NCI-H2081 treated with DMSO at 0.1 percent for 48 hours (cell line): Measurements from ENCODE around the gene ADAMTS12.
"Not testable (repeated sequence)": the region's sequence is repeated elsewhere in the genome, so short reads cannot be mapped to it uniquely, and the experiment has no call there.

Experiments
- DNase-seq: peaks from one replicate; lab custom pipeline; 2025; lab: John Stamatoyannopoulos, UW

The ADAMTS12 gene, protein sequence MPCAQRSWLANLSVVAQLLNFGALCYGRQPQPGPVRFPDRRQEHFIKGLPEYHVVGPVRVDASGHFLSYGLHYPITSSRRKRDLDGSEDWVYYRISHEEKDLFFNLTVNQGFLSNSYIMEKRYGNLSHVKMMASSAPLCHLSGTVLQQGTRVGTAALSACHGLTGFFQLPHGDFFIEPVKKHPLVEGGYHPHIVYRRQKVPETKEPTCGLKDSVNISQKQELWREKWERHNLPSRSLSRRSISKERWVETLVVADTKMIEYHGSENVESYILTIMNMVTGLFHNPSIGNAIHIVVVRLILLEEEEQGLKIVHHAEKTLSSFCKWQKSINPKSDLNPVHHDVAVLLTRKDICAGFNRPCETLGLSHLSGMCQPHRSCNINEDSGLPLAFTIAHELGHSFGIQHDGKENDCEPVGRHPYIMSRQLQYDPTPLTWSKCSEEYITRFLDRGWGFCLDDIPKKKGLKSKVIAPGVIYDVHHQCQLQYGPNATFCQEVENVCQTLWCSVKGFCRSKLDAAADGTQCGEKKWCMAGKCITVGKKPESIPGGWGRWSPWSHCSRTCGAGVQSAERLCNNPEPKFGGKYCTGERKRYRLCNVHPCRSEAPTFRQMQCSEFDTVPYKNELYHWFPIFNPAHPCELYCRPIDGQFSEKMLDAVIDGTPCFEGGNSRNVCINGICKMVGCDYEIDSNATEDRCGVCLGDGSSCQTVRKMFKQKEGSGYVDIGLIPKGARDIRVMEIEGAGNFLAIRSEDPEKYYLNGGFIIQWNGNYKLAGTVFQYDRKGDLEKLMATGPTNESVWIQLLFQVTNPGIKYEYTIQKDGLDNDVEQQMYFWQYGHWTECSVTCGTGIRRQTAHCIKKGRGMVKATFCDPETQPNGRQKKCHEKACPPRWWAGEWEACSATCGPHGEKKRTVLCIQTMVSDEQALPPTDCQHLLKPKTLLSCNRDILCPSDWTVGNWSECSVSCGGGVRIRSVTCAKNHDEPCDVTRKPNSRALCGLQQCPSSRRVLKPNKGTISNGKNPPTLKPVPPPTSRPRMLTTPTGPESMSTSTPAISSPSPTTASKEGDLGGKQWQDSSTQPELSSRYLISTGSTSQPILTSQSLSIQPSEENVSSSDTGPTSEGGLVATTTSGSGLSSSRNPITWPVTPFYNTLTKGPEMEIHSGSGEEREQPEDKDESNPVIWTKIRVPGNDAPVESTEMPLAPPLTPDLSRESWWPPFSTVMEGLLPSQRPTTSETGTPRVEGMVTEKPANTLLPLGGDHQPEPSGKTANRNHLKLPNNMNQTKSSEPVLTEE (N-terminal part only)

DNA sequence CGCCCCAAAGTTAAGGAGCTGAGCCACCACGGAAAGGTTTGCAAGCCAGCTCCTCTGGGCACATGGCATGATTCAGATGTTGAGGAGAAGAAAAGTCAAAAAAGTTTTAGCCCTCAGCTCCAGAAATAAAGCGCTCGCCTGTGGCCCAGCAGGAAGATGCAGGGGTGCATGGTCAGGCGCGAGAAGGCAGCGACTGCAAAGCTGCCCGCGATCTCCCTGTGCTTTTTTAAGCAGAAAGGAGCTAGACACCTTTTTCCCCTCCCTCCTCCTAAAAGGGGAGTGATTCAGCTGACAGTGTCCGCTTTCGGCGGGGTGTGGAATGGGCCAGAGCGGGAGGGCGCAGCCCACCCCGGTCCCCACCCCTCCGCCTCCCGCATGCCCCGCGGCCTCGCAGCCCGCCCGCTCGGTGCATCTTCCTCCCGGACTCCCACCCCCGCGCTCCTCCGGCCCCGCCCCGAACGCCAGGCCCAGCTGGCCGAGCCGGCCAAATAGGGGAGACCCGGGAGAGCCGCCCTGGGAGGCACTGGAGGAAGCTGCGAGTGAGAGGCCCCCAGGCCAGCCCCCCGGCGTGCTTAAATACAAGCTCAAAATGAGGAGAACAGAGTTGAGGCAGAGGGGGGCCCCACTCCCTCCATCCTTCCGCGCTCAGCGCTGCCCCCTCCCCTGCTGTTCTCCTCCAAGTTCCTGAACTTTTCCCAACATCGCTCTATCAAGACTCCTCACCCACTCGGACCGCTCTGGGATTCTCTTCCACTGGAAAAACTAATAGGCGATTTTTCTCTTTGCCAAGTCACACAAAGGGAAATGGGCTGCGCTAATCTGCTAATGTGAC, at the start of gene ADAMTS12:
ADAMTS12 (minus strand) TSS at position 203 of the 832 bp plus-strand sequence; CDS start at position 69, 134 bp downstream.
- DNase-seq, result no peak

DNA sequence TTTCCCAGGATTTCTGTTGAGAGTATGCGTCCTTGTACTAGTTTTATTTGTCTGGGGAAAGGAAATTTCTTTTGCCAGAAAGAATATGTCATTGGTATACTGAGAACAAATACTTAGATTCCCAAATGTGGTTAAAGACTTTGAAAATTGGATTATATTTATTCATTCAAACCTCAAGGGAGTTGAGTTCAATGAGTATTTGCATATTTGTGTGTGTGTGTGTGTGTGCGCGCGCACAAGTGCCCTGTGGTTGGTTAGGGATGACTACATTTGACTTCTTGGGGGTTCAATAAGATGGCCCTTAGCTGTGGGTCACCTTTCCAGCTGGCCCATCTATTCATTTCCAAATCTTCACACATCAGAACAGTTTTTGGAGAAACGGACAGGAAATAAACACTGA, 49.3 kb upstream of the ADAMTS12 start:
- DNase-seq, result no peak

DNA sequence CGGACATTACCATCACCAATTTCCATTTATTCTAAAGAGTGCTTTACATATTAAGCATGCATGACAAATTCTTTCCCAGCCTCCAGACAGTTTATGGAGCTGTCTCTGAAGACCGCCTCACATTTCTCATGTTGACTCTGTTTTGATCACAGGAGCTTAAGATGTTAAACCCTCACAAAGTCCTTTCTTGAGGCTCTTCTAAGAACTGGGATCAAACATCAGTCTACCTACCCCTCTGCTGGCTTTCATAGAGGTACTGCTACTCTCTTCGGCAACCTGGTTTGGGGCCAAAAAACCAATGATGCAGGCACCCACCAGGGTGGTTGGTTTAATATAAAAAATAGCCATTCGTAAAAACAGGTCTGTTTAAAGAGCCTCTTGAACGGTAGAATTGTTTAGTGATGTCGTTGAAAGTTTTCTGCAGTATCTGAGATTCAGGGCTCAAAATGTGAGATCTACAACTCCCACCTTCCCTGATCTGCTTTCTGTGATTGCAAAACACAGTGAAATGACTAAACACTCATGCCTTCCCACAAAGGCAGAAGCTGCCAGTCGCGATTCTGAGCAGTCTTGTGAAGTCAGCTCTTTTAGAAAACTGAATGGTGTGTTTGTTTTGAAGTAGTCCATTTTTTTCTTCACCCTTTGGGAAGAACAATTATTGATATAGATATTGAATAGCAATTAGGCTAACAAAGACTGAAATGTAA, 47.9 kb upstream of the ADAMTS12 start:
- no peak for DNase-seq

DNA sequence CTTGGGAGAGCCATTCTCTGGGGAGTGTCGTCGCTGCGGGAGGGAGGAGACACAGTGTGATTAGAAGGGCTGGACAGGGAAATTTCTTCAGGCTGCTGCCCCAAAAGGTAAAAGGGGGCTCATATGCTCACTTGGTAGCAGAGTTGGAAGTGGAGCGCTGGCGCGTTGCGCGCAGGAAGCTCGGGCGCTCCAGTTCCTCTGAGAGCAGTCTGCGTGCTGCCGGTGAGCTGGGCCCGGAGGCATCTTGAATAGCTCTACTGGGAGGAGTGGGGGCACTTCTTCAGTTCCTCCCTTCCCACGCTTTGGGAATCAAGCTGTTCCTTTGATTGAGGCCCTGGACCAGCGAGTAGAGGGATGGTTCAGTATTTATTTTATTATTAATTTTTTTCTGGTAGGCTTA, 47.1 kb upstream of the ADAMTS12 start:
- DNase-seq, result no peak

DNA sequence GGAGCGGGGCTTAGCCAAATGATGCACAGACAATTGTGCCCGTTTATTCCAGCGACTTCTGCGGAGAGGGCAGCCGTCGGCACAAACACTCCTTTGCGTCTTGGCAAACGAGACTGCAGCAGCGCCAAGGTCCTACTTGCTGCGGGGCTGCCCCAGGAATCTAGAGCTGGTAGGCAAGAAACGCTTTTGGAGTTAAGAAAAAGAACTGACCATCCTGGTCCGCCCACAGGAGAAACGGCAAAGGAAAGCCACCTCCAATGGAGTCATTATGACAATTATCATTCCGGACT, 46.7 kb upstream of the ADAMTS12 start:
- DNase-seq, result no peak

DNA sequence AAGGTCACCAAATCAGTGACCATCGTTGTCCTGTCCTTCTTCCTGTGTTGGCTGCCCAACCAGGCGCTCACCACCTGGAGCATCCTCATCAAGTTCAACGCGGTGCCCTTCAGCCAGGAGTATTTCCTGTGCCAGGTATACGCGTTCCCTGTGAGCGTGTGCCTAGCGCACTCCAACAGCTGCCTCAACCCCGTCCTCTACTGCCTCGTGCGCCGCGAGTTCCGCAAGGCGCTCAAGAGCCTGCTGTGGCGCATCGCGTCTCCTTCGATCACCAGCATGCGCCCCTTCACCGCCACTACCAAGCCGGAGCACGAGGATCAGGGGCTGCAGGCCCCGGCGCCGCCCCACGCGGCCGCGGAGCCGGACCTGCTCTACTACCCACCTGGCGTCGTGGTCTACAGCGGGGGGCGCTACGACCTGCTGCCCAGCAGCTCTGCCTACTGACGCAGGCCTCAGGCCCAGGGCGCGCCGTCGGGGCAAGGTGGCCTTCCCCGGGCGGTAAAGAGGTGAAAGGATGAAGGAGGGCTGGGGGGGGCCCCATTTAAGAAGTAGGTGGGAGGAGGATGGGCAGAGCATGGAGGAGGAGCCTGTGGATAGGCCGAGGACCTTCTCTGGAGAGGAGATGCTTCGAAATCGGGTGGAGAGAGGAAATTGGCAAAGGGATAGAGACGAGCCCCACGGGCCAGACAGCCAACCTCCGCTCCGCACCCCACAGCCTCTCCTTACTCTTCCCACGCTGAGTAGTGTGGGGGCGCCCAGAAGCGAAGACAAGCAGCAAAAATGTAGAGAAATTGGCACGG, 46.1 kb upstream of the ADAMTS12 start:
- DNase-seq, result no peak

DNA sequence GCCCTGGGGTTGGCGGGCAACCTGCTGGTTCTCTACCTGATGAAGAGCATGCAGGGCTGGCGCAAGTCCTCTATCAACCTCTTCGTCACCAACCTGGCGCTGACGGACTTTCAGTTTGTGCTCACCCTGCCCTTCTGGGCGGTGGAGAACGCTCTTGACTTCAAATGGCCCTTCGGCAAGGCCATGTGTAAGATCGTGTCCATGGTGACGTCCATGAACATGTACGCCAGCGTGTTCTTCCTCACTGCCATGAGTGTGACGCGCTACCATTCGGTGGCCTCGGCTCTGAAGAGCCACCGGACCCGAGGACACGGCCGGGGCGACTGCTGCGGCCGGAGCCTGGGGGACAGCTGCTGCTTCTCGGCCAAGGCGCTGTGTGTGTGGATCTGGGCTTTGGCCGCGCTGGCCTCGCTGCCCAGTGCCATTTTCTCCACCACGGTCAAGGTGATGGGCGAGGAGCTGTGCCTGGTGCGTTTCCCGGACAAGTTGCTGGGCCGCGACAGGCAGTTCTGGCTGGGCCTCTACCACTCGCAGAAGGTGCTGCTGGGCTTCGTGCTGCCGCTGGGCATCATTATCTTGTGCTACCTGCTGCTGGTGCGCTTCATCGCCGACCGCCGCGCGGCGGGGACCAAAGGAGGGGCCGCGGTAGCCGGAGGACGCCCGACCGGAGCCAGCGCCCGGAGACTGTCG, 45.4 kb upstream of the ADAMTS12 start:
- DNase-seq, result no peak

DNA sequence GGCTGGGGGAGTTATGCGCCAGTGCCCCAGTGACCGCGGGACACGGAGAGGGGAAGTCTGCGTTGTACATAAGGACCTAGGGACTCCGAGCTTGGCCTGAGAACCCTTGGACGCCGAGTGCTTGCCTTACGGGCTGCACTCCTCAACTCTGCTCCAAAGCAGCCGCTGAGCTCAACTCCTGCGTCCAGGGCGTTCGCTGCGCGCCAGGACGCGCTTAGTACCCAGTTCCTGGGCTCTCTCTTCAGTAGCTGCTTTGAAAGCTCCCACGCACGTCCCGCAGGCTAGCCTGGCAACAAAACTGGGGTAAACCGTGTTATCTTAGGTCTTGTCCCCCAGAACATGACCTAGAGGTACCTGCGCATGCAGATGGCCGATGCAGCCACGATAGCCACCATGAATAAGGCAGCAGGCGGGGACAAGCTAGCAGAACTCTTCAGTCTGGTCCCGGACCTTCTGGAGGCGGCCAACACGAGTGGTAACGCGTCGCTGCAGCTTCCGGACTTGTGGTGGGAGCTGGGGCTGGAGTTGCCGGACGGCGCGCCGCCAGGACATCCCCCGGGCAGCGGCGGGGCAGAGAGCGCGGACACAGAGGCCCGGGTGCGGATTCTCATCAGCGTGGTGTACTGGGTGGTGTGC, 44.7 kb upstream of the ADAMTS12 start, which contains the start of gene RXFP3:
RXFP3 (plus strand) TSS at position 6 of the 636 bp plus-strand sequence; CDS start at position 361, 355 bp downstream.
- DNase-seq, result no peak

DNA sequence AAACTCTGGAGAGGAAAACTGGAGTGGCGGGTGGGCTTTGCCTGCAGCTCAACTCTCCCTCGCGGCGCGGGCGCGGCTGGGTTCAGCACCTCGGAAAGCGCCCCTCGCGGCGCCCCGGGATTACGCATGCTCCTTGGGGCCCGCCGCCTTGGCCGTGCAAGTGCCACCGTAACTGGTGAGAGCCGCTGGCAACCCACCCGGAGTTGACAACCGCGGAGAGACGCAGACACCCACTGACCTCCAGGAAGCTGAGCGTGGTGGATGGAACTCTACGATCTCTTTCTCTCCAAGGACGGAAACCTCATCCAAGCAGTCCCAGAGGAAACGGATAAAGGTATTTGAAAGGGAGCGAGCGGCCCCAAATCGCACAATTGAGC, 44.2 kb upstream of the ADAMTS12 start:
- no peak for DNase-seq

DNA sequence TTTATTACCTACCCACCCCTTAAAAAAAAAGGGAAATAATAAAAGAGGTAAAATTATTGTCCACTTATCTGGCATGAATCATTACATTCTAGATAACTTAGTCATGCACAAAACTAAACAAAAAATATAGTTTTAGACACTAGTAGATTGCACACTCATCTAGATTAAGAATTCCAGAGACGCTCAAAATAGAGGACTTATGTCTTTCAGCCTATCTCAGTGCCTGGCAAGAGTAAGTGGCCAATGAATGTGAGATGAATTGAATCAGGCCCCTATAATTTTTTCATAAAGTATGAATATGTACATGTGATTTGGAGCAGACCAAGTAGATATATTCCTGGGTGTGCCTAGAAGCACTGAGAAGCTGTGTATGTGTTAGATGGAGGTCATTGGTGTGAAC, 42.4 kb upstream of the ADAMTS12 start:
- DNase-seq, result no peak

DNA sequence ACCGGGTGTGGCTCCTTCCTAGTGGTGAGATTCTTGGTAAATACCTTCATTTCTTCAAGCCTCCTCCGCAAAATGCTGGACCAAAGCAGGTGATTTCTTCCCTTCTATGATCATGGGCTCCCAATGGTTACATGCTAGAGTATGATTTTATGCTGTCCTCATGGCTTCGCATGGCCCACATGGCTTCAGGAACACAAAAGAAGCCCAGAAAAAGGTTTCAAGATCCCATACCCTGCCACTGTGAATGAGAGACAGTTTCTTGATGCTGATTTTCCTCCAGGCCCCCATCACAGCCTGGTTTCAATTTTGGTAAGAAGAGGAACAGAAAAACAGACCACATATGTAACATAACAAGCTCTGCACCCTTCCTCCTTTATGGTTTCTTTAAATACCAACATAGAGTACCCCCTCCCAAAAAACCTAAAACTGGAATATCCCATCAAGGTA, 42.0 kb upstream of the ADAMTS12 start:
- DNase-seq, result no peak

DNA sequence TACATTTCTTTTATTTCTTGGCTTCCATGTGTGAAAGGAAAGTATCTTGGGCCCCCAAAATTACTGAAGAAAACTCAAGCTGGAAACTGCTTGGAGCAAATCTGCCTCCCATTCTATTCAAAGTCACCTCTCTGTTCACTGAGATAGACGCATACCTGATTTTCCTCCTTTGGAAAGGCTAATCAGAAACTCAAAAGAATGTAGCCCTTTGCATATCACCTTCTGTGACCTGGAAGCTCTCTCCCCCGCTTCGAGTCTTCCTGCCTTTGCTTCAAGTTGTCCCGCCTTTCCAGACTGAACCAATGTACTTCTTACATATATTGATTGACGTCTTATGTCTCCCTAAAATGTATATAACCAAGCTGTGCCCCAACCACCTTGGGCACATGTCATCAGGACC, 39.3 kb upstream of the ADAMTS12 start:
- no peak for DNase-seq

DNA sequence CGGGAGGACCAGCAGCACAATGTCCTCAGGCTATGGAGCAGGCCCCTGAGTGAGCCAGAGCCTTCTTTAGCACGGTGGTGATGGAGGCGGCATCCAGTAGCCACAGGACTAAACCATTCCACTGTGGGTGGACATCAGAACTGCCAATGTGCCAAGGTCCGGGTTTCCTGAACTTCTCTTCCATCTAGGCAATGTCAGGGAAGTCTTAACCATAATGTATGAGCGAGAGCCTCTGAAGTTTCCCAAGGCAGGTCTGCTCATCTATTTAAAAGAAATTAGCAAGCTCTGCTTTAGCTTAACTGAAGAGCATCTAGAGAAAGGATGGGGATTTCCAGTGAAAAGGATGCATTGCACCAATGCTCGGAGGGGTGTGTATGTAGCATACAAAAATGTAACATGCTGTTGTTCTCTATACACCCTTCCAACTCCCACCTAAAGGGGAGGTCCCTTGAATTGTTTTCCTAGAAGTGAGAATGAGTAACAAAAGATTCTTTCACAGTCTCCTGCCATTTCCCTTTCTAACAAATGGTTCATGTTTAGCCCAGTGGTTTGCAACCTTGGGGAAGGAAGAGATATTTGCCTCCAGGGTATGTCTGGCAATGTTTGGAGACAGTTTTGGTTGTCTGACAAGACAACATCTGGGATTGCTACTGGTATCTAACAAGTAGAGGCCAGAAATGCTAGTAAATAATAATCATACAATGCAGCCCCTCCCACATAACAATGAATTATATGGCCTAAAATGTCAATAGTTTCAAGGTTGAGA, 38.3 kb upstream of the ADAMTS12 start:
- no peak for DNase-seq

DNA sequence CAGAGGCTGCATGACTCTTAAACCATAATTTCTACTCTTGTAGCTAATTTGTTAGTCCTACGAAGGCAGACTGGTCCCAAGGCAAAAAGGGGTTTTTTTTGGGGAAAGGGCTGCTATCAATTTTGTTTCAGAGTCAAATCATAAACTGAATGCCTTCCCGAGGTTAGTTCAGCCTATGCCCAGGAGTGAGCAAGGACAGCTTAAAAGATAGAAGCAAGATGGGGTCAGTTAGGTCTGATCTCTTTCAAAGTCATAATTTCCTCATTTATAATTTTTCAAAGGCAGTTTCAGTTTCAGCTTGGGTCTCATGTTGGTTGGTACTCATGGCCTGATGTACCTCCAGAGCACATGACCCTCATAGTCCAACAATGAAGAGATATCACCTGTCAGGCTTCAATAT, 36.5 kb upstream of the ADAMTS12 start:
- no peak for DNase-seq

DNA sequence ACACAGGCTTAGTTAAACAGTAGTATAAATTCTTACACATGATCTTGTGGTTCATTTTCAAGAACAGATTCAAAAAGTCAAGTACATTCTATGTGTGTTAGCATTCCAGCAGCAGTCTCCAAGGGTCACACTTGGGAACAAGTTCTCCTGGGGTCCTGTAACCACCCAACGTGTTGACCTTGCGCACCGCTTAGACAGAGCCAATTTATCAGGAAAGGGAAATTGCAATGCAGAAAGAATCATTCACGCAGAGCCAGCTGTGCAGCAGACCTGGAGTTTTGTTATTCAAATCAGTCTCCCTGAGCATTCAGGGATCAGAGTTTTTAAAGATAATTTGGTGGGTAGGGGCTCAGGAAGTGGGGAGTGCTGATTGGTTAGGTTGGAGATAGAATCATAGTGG, 35.9 kb upstream of the ADAMTS12 start:
- no peak for DNase-seq

DNA sequence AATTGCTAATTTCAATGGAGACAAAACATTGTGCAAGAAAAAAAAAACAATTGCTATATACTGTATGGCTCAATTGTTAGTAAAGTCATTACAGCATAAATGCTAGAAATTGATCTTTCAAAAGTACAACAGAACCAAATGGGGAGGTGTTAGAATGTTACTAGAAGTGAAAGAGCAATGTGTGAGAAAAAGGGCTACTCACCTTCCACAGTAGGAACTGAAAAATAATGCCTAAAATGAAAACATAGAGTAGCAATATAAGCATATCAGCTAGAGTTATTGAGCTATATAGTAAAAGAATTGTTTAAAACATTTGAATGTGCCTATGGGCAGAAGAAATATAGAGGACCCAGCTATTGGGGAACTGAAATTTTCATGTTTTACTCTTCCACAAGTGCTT, 33.5 kb upstream of the ADAMTS12 start:
- DNase-seq, result no peak

DNA sequence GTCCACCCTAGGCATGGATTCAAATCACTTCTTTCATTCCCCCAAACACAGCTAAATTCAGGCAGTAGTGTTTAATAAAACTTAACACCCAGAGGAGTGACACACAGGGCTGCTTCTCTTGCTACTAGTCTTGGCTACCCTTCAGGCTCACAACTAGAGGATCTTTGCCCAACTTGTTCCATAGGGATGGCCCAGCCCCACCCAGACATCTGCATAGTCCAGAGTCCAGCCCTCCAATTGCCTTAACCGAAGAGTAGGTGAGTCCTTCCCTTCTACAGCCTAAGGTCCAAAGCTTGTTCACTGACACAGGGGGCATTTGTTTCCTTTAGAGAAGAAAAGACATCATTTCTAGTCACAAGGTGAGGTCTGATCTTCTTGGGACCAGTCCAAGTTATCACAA, 29.2 kb upstream of the ADAMTS12 start:
- no peak for DNase-seq

DNA sequence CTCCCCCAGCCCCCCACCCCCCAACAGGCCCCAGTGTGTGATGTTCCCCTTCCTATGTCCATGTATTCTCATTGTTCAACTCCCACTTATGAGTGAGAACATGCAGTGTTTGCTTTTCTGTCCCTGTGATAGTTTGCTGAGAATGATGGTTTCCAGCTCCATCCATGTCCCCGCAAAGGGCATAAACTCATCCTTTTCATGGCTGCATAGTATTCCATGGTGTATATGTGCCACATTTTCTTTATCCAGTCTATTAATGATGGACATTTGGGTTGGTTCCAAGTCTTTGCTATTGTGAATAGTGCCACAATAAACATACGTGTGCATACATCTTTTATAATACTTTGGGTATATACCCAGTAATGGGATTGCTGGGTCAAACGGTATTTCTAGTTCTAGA, 23.1 kb upstream of the ADAMTS12 start:
- not testable (repeated sequence) for DNase-seq
